Left renal pelvis (tissue), 4 donors: Measurements from ENCODE around the gene LCE1F. TPM values are rescaled to one million over a fixed set of nuclear protein-coding genes. Genes with fewer than 3 reads are reported as not detected.

ENCODE experiments used
- DNase-seq, 4 donors: peaks; one replicate each; pipeline ENCODE4 v3.0.0-alpha.2; 2013; ENCODE audit warnings: low read depth in 4 of 4, low spot score in 3 of 4
- polyA plus RNA-seq, 4 donors: library from polyadenylated mRNA; unstranded; fragments of 120-200 nt; gene quantifications; one replicate each; pipeline ENCODE4 v1.2.1, GENCODE V29; 2013; ENCODE audit not compliant: insufficient read length in 4 of 4

Gene LCE1F
- polyA plus RNA-seq, 4 donors, result not detected

DNA sequence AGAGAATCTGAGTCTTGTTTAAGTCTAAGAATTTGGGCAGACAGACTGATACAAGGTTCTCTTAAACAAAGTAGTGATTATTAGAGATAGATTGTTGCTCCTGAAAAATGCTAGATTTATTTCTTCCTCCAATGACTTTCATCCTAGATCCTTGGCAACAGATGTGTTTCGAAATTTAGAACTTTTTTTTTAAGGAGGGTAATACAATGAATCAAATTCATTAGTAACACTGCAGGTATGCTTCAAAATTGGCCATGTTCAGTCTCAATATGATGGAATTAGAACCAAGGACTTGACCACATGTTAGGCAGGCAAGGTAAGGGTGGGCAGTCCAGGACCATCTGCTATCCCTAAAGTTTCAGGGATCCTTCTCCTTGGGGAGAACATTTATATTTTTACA lies 4.5 kb upstream of the LCE1F start:
- DNase-seq, result no peak

DNA sequence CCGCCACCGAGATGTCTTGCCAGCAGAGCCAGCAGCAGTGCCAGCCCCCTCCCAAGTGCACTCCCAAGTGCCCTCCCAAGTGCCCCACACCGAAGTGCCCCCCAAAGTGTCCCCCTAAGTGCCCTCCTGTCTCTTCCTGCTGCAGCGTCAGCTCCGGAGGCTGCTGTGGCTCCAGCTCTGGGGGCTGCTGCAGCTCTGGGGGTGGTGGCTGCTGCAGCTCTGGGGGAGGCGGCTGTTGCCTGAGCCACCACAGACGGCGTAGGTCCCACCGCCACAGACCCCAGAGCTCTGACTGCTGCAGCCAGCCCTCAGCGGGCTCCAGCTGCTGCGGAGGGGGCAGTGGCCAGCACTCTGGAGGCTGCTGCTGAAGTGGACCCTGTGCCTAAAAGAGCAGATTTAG lies 1.4 kb downstream of the LCE1F start:
- no peak for DNase-seq

DNA sequence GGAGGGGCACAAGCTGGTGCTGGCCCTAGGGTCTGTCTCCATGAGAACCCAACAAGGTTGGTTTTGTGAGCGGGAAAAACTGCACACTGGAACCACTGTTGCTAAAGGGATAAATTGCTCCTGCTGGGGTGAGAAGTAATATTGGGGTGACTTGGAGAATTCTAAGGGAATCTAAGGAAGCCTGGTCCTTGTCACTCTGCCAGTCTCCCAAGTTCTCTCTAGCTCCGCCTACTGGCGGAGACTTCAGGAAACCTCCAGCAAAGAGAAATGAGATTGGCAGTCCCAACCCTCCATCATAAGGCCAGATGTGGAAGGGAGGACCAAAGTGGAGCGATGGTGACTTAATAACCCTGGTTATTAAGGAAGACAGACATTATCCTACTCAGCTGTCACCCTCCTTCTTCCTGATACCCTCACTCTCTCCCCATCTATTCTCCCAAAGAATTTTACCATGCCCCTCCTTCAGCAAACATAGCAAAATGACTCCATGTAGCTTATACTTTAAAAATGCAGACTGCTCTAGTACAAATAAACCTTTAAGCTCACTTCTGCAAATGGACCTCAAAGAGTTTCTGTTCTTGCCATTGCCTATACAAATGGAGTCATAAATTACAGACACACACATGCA lies 2.7 kb downstream of the LCE1F start:
- no peak for DNase-seq

DNA sequence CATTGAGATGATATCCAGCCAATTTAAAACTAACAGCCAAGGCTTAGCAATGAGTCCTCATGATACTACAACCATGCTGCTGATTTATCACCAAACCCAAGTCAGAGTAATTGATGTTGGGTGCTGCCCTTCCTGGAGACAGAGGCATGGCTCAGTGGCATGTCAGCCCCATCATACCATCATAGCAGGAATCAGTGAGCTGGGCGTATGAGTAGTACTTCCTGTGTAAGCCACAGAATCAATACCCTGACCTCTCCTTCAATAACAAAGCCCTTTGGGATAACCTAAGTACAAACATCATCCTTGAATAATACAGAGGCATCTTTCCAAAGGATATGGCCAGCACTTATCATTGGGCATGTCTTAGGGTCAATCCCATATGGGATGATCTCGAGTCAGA lies 8.2 kb downstream of the LCE1F start:
- DNase-seq, result no peak

DNA sequence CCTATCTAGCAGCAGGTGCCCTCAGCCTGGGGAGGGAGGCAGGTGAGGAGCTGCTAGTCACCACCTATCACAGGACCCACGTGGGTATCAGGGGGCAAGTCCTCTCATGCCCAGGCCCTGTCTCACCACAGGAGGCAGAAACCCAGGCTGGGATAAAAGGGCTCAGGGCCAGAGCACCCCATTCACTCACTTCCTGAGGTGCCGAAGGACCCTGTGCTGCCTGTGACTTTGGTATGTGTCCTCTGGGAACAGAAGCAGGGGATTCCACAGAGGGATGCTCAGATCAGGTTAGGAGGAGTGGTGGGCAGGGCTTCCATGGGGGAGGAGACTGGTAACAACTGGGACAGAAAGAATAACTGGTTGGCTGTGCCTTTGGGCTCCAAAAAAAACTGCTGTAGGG lies 11.1 kb downstream of the LCE1F start, which contains the start of gene LCE1E:
TSS of gene LCE1E (plus strand) at position 181 of the 400 bp plus-strand sequence. CDS start 1,043 bp downstream, outside the sequence.
- DNase-seq, result no peak

DNA sequence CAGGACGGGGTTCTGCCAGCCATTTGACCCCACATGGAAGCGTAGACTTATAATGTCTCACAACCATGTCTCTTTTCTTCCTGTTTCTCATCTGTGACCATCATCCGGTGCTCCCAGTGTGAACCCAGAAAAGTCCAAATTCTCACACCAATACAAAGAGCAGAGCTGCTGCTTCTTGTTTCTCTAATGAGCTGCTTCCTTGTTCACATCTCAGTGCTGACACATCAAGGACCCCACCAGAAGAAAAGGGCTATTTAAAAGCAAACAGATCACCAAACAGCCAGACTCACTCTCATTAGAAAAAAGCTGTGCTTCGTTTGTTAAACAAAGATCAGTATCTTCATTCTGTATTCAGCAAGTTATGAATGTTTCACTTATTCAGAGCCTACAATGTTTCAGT lies 20.7 kb downstream of the LCE1F start:
- no peak for DNase-seq

DNA sequence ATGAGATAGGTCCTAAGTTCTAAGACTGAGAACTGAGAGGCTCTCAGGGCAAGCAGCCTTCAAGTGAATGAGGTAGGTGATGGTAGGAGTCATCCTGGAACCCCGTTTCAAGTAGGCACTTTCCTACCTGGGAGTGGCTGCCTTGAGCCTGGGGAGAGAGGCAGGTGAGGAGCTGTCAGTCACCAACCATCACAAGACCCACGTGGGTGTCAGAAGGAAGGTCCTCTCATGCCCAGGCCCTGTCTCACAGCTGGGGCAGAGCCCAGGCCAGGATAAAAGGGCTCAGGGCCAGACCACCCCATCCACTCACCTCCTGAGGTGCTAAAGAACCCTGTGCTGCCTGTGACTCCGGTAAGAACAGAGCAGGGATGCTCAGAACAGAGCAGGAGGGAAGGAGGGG lies 21.5 kb downstream of the LCE1F start, which contains the start of gene LCE1D:
TSS of gene LCE1D (plus strand) at position 301 of the 400 bp plus-strand sequence. CDS start 1,074 bp downstream, outside the sequence.
- DNase-seq, result no peak

DNA sequence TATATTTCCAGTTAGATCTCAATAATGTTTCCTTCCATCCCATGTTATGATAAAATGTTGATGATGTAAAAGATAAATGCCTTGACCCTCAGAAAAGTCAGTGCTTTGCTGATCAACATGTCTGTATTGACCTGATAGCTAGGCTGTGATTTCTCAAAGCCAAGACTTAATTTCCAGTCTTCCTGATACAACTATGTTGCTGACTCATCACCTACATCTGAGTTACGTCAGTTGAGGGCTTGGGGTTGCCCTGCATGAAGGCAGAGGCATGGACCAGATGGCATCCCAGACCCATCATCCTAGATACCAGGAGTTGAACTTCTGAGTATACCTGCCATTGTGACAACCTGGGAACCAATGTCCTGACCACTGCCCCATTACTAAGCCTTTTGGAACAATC lies 26.4 kb downstream of the LCE1F start:
- no peak for DNase-seq

DNA sequence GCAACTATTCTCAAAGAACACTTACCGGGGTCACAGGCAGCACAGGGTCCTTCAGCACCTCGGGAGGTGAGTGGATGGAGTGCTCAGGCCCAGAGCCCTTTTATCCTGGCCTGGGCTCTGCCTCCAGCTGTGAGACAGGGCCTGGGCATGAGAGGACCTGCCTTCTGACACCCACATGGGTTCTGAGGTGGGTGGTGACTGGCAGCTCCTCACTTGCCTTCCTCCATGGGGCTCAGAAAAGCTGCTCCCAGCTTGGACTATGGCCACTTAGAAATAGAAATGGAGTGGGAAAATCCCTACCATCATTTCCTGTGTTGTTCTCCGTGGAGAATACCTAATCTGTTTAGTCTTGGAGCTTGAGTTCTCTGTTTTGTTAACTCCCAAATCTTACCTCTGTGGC lies 31.6 kb downstream of the LCE1F start, which contains the start of gene LCE1C:
TSS of gene LCE1C (minus strand) at position 76 of the 400 bp plus-strand sequence. CDS start 1,173 bp downstream, outside the sequence.
- no peak for DNase-seq

DNA sequence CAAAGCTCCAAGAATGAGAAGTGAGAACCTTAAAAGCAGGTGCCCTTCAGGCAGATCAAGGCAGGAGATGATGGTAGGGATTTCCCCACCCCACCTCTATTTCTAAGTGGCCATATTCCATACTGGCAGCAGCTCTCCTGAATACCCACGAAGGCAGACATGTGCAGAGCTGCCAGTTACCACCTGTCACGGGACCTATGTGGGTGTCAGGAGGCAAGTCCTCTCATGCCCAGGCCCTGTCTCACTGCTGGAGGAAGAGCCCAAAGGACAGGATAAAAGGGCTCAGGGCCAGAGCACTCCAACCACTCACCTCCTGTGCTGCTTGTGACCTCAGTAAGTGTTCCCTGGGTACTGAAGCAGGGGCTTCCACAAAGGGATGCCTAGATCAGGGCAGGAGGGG lies 36.1 kb downstream of the LCE1F start:
- DNase-seq, result no peak

DNA sequence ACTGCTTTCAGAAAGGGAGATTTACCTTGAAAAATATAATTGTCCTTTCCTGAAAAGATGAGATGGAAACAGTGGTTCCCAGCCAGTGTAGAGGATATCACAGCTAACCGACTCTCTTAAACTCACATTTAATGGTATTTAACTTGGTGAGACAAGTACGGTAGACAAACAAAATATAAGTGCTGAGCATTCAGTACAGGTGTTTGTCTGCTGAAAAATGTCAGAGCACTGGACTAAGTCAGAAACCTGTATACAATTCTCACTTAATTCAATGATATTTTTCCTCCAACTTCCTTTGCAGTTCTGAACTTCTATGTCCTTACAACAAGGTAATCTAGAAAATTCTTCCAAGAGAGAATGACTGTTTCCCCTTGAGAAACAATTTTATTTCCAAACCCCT lies 36.7 kb downstream of the LCE1F start, which contains the start of gene LCE1B:
TSS of gene LCE1B (plus strand) at position 301 of the 400 bp plus-strand sequence. CDS start 476 bp downstream, outside the sequence.
- DNase-seq, result no peak

DNA sequence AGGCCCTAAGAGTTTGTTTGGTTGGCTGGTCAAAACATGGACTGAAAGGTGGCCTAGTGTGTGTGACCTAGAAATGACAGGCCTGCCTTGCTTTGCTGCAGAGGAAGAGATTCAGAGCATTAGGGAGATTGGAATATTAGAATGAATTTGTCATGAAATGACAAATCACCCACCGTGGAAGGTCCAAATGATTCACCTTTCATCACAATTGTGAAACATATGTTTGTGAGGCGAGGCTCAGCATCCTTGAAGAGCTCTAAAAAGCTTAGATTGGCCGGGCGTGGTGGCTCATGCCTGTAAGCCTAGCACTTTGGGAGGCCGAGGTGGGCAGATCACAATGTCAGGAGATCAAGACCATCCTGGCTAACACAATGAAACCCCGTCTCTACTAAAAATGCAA lies 42.4 kb downstream of the LCE1F start:
- DNase-seq, result no peak

DNA sequence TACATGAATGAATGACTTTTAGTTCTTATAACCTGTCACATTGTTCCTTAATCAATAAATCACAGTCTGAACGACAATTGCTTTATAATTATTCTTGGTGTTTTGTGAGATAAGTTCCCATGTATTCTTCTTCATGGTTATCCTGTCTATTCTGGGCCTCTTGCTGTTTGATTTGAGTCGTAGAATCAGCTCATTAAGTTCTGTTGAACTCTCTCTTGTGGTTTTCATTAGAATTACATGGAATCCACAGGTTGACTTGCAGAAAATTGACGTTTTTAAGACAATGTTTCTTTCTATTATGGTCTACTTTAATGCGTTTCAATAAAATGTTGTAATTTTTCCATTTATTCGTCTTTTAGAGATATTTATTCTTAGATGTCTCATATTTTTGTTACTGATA lies 48.4 kb downstream of the LCE1F start:
- DNase-seq, result no peak

DNA sequence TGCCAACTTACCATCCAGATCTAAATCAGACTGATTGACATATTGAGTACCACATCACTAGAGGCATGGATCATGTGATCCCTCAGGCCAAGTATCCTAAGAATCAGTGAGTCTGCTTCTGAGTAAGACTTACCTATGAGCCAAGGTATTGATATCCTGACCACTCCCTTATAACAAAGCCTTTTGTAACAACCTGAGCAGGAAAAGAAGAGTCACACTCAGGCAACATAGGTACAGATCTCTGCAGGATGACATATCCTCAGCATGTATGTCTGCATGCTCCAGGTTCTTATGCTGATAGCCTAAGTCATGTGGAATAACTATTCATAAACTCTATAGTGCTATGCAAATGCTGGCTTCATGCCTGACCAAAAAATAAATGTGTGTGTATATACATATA lies 50.0 kb downstream of the LCE1F start:
- no peak for DNase-seq

Other genes starting within 250 kb of the LCE1F start
- gene LCE3E, start 208.4 kb upstream of the LCE1F start, polyA plus RNA-seq, result not detected
- gene LCE3D, start 194.6 kb upstream of the LCE1F start, polyA plus RNA-seq, result not detected
- not detected for gene LCE3C, start 174.9 kb upstream of the LCE1F start, polyA plus RNA-seq
- gene LCE3B, start 161.3 kb upstream of the LCE1F start, polyA plus RNA-seq, result not detected
- not detected for gene LCE3A, start 152.0 kb upstream of the LCE1F start, polyA plus RNA-seq
- not detected for gene LCE2D, start 111.8 kb upstream of the LCE1F start, polyA plus RNA-seq
- gene LCE2C, start 99.9 kb upstream of the LCE1F start, polyA plus RNA-seq, result not detected
- gene LCE2B, start 89.0 kb upstream of the LCE1F start, polyA plus RNA-seq, result not detected
- gene LCE2A, start 76.8 kb upstream of the LCE1F start, polyA plus RNA-seq, result not detected
- not detected for gene LCE4A, start 67.0 kb upstream of the LCE1F start, polyA plus RNA-seq
- gene KPRP, start 17.1 kb upstream of the LCE1F start, polyA plus RNA-seq, result not detected
- not detected for gene LCE1E, start 11.1 kb downstream of the LCE1F start, polyA plus RNA-seq
- not detected for gene LCE1D, start 21.6 kb downstream of the LCE1F start, polyA plus RNA-seq
- not detected for gene LCE1C, start 31.5 kb downstream of the LCE1F start, polyA plus RNA-seq
- not detected for gene LCE1B, start 36.8 kb downstream of the LCE1F start, polyA plus RNA-seq
- gene LCE1A, start 52.3 kb downstream of the LCE1F start, polyA plus RNA-seq, result not detected
- gene LCE6A, start 67.7 kb downstream of the LCE1F start, polyA plus RNA-seq, result not detected
- gene LCE7A, start 84.9 kb downstream of the LCE1F start, polyA plus RNA-seq, result not detected
- not detected for gene SMCP, start 103.2 kb downstream of the LCE1F start, polyA plus RNA-seq
- under 1 TPM in 3 of 4 donors, not detected in 1; 0.13 to 0.62 (median 0.37) TPM for gene IVL, start 133.4 kb downstream of the LCE1F start, polyA plus RNA-seq
- not detected for gene SPRR5, start 172.1 kb downstream of the LCE1F start, polyA plus RNA-seq
- not detected for gene SPRR4, start 195.5 kb downstream of the LCE1F start, polyA plus RNA-seq
- under 1 TPM in 1 of 4 donors, not detected in 3; 0.73 TPM for gene SPRR1A, start 208.9 kb downstream of the LCE1F start, polyA plus RNA-seq
- 1 to 10 TPM in 1 of 4 donors, under 1 TPM in 2, not detected in 1; 0.32 to 1.2 (median 0.63) TPM for gene SPRR3, start 226.6 kb downstream of the LCE1F start, polyA plus RNA-seq